Measurements from ENCODE around the gene GSTT4.

- TF ChIP-seq JUN (CRISPR knock-in tag; IDR thresholded peaks at IDR 0.05) (no peak), PAX8 (CRISPR knock-in tag; IDR thresholded peaks at IDR 0.05; ENCODE audit: borderline replicate concordance) (no peak), POLR2AphosphoS5 (IDR thresholded peaks at IDR 0.05; ENCODE audit: low read depth, low read length) (no peak), ZNF281 (CRISPR knock-in tag; IDR thresholded peaks at IDR 0.05; ENCODE audit: borderline replicate concordance) (no peak), HNRNPLL (IDR thresholded peaks at IDR 0.05; ENCODE audit: low read depth, low read length, poor library complexity, severe bottlenecking) (no peak), TARDBP (CRISPR knock-in tag; IDR thresholded peaks at IDR 0.05) (no peak), RARA (CRISPR knock-in tag; IDR thresholded peaks at IDR 0.05) (no peak), FOXP1 (IDR thresholded peaks at IDR 0.05) (no peak), FOXP1 (CRISPR knock-in tag; IDR thresholded peaks at IDR 0.05) (no peak), ZNF597 (CRISPR knock-in tag; IDR thresholded peaks at IDR 0.05) (no peak), ZNF251 (CRISPR knock-in tag; IDR thresholded peaks at IDR 0.05) (no peak), PATZ1 (CRISPR knock-in tag; IDR thresholded peaks at IDR 0.05) (no peak), MAZ (IDR thresholded peaks at IDR 0.05; ENCODE audit: borderline replicate concordance, low read depth, low read length) (no peak), MAZ (CRISPR knock-in tag; IDR thresholded peaks at IDR 0.05; ENCODE audit: low read depth) (no peak)
Measured at GRCh38 chr22:24002851-24003250, 2.4 kb downstream of the GSTT4 start.

Data from HepG2 (cell line).